Measurements from ENCODE around the gene STEAP1B.

DNA sequence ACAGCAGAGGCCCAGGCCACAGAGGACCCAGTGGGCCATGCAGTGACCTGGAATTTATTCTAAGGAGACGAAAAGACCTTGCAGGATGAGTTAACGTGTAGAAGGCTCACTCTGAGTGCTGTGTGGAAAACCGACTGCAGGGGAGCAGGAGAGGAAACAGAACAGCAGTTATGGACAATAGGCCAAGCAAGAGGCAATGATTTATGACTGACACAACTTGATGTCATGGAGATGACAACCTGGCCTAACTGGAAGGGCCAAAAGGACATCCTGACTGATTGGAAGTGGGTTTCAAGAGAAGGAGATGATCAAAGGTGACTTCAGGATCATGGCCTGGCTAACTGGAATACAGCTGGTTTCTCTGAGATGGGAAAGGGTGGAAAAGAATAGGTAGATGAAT lies 72.9 kb downstream of the STEAP1B start:
- no peak for TF ChIP-seq POLR2A (IDR thresholded peaks at IDR 0.05; ENCODE audit: low read depth)
- TF ChIP-seq, protein P1, sequence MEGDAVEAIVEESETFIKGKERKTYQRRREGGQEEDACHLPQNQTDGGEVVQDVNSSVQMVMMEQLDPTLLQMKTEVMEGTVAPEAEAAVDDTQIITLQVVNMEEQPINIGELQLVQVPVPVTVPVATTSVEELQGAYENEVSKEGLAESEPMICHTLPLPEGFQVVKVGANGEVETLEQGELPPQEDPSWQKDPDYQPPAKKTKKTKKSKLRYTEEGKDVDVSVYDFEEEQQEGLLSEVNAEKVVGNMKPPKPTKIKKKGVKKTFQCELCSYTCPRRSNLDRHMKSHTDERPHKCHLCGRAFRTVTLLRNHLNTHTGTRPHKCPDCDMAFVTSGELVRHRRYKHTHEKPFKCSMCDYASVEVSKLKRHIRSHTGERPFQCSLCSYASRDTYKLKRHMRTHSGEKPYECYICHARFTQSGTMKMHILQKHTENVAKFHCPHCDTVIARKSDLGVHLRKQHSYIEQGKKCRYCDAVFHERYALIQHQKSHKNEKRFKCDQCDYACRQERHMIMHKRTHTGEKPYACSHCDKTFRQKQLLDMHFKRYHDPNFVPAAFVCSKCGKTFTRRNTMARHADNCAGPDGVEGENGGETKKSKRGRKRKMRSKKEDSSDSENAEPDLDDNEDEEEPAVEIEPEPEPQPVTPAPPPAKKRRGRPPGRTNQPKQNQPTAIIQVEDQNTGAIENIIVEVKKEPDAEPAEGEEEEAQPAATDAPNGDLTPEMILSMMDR (IDR thresholded peaks at IDR 0.05) = no peak
- TF ChIP-seq POLR2AphosphoS5 (IDR thresholded peaks at IDR 0.05) = no peak
- TF ChIP-seq EP300 (IDR thresholded peaks at IDR 0.05) = no peak

All from esophagus muscularis mucosa (tissue), 4 donors.